ENCODE data around the gene PKD2L2. TPM values are rescaled to one million over a fixed set of nuclear protein-coding genes. Genes with fewer than 3 reads are reported as not detected.
"Not testable (repeated sequence)": the region's sequence is repeated elsewhere in the genome, so short reads cannot be mapped to it uniquely, and the experiment has no call there.

PKD2L2 gene
- total RNA-seq, 1 experiment from 2014 or later, result not detected

DNA sequence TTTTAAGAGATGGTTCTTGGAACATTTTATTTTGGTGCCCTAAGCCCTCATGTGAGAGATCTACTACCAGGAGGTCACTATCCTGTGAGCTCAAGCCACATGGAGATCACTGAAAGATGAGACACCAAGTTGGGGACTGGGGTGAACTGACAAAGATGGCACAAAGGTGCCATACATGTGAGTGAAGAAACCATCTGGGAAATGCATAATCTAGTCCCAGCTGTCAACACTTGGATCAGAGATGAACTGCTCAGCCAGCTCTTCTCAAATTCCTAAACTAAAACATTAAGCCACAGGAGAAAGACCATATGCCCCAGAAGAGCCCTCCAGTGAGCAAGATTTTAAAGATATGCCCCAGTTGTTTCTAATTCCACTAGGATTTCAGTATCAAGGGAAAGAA is 43.8 kb upstream of the PKD2L2 start:
- POLR2A ChIA-PET, result interaction anchor here (0.9 kb wide), 1 partner anchor 8 kb away, joined by 4 read pairs; no protein-coding TSS in a partner anchor
- no peaks in the 10 kb centered on the region for H3K36me3 Mint-ChIP-seq (ENCODE audit: insufficient read depth, unreplicated experiment)
- H3K4me3 Mint-ChIP-seq (ENCODE audit: unreplicated experiment), result no peak overlapping the region
- H3K9me3 Mint-ChIP-seq (ENCODE audit: unreplicated experiment), result no peaks in the 10 kb centered on the region
- no TSS peak for BruUV-seq (replicated peaks)
- peaks cover 18% of the 10 kb centered on the region for H3K27me3 Mint-ChIP-seq (ENCODE audit: insufficient read depth, unreplicated experiment)
- no peaks in the 10 kb centered on the region for H3K4me1 Mint-ChIP-seq (ENCODE audit: insufficient read depth, unreplicated experiment)
- no peak for DNase-seq (ENCODE audit: unreplicated experiment)
- CTCF ChIA-PET, result interaction anchor here (0.6 to 1.6 kb wide), 5 partner anchors 11 to 67 kb away, joined by 3 to 7 read pairs (median 4); no protein-coding TSS in a partner anchor
- no peak overlapping the region for H3K27ac Mint-ChIP-seq (ENCODE audit: low read depth, unreplicated experiment)
- TF ChIP-seq, protein P1, sequence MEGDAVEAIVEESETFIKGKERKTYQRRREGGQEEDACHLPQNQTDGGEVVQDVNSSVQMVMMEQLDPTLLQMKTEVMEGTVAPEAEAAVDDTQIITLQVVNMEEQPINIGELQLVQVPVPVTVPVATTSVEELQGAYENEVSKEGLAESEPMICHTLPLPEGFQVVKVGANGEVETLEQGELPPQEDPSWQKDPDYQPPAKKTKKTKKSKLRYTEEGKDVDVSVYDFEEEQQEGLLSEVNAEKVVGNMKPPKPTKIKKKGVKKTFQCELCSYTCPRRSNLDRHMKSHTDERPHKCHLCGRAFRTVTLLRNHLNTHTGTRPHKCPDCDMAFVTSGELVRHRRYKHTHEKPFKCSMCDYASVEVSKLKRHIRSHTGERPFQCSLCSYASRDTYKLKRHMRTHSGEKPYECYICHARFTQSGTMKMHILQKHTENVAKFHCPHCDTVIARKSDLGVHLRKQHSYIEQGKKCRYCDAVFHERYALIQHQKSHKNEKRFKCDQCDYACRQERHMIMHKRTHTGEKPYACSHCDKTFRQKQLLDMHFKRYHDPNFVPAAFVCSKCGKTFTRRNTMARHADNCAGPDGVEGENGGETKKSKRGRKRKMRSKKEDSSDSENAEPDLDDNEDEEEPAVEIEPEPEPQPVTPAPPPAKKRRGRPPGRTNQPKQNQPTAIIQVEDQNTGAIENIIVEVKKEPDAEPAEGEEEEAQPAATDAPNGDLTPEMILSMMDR (IDR thresholded peaks at IDR 0.05; ENCODE audit: unreplicated experiment), result no peak
- intact Hi-C loops (cut with micrococcal nuclease), result no loop called here

DNA sequence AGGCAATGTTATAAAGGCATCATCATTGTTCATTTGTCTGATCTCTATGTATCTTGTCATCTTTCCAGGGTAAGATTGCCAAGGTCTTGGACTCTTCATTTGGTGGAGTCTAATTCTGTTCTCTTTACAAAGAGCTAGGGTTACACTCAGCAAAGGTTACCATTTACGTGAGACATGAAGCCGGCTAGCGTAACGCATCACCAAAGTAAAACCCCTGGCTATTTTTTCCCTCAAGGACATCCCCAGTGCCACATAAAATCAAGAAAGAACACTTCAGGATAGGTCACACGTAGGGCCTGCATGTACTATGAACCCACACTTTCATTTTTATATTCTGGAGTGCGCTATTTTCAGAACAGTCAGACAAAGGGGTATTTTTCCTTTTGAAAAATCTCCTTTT is 41.6 kb upstream of the PKD2L2 start:
- Mint-ChIP-seq H3K27me3 (ENCODE audit: insufficient read depth, unreplicated experiment) (peaks cover under 1% of the 10 kb centered on the region), H3K4me1 (ENCODE audit: insufficient read depth, unreplicated experiment) (no peaks in the 10 kb centered on the region), H3K4me3 (ENCODE audit: unreplicated experiment) (no peak overlapping the region), H3K27ac (ENCODE audit: low read depth, unreplicated experiment) (no peak overlapping the region), H3K9me3 (ENCODE audit: unreplicated experiment) (no peaks in the 10 kb centered on the region), H3K36me3 (ENCODE audit: insufficient read depth, unreplicated experiment) (no peaks in the 10 kb centered on the region)
- CTCF ChIA-PET, result interaction anchor here (0.5 to 1.3 kb wide), 5 partner anchors 25 to 611 kb away, joined by 3 to 7 read pairs (median 3); no protein-coding TSS in a partner anchor
- no peak for DNase-seq (ENCODE audit: unreplicated experiment)
- BruUV-seq (replicated peaks), result no TSS peak
- TF ChIP-seq, protein P1 (IDR thresholded peaks at IDR 0.05; ENCODE audit: unreplicated experiment), result no peak
- POLR2A ChIA-PET, result interaction anchor here (0.9 to 1.0 kb wide), 2 partner anchors 9 to 11 kb away, joined by 3 to 4 read pairs; no protein-coding TSS in a partner anchor
- intact Hi-C loops (cut with micrococcal nuclease), result no loop called here

DNA sequence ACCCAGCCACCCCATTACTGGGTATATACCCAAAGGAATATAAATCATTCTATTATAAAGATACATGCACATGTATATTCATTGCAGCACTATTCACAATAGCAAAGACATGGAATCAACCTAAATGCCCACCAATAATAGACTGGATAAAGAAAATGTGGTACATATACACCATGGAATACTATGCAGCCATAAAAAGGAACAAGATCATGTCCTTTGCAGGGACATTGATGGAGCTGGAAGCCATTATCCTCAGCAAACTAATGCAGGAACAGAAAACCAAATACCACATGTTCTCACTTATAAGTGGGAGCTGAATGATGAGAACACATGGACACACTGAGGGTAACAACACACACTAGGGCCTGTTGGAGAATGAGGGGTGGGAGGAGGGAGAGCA is 36.1 kb upstream of the PKD2L2 start:
- intact Hi-C loops (cut with micrococcal nuclease); H3K27me3 Mint-ChIP-seq (ENCODE audit: insufficient read depth, unreplicated experiment); H3K9me3 Mint-ChIP-seq (ENCODE audit: unreplicated experiment); H3K4me1 Mint-ChIP-seq (ENCODE audit: insufficient read depth, unreplicated experiment); BruUV-seq (replicated peaks); H3K27ac Mint-ChIP-seq (ENCODE audit: low read depth, unreplicated experiment); DNase-seq (ENCODE audit: unreplicated experiment); H3K36me3 Mint-ChIP-seq (ENCODE audit: insufficient read depth, unreplicated experiment); H3K4me3 Mint-ChIP-seq (ENCODE audit: unreplicated experiment): not testable (repeated sequence)
- ChIA-PET POLR2A (interaction anchor here (0.7 kb wide), 1 partner anchor 494 kb away, joined by 3 read pairs; no protein-coding TSS in a partner anchor), CTCF (interaction anchor here (0.6 kb wide), 1 partner anchor 216 kb away, joined by 3 read pairs; no protein-coding TSS in a partner anchor)

DNA sequence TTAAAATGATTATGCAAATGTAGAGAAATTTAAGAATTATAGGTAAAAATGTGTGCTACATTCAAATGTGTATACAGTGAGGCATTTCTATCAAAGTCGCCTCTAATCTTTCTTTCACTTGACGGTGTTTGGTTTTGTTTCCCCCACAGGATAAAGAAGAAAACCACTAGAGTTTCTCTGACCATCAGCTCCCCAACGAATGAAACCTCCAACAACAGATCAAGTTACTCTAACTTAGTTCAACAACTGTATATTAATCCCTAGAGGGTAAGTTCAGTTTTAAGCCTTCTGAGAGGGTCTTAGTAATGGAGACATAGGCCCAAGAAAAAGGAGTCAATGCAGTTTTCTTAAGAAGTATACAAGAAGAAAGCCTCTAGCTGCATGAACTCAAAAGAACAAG is 33.1 kb upstream of the PKD2L2 start:
- TF ChIP-seq, protein P1 (IDR thresholded peaks at IDR 0.05; ENCODE audit: unreplicated experiment), result no peak
- intact Hi-C loops (cut with micrococcal nuclease), result no loop called here
- H3K27me3 Mint-ChIP-seq (ENCODE audit: insufficient read depth, unreplicated experiment), result no peaks in the 10 kb centered on the region

More for the DNA sequence above, 33.1 kb upstream of the PKD2L2 start:
- H3K4me1 Mint-ChIP-seq (ENCODE audit: insufficient read depth, unreplicated experiment), result peaks cover 9% of the 10 kb centered on the region
- ChIA-PET CTCF (interaction anchor here (0.6 to 0.9 kb wide), 5 partner anchors 9 to 211 kb away, joined by 3 to 6 read pairs (median 3); no protein-coding TSS in a partner anchor), POLR2A (no interaction called here)
- H3K36me3 Mint-ChIP-seq (ENCODE audit: insufficient read depth, unreplicated experiment), result no peaks in the 10 kb centered on the region
- no TSS peak for BruUV-seq (replicated peaks)
- H3K27ac Mint-ChIP-seq (ENCODE audit: low read depth, unreplicated experiment), result no peak overlapping the region
- DNase-seq (ENCODE audit: unreplicated experiment), result no peak
- H3K9me3 Mint-ChIP-seq (ENCODE audit: unreplicated experiment), result no peaks in the 10 kb centered on the region
- H3K4me3 Mint-ChIP-seq (ENCODE audit: unreplicated experiment), result no peak overlapping the region

Measured in MCF 10A (cell line).